ENCODE results near the gene BHLHA15.

- no peak for TF ChIP-seq RFX5 (IDR thresholded peaks at IDR 0.05; ENCODE audit: borderline replicate concordance, low read depth, low read length)
- TF ChIP-seq EZH2 (IDR thresholded peaks at IDR 0.05; ENCODE audit: low read depth, low read length, severe bottlenecking): no peak
Measured at GRCh38 chr7:98178321-98178720, 32.9 kb upstream of the BHLHA15 start.

Data from H1 (cell line).